GM12878 (cell line): ENCODE data around the gene NFYC. TPM values are rescaled to one million over a fixed set of nuclear protein-coding genes. Genes with fewer than 3 reads are reported as not detected.

Experiments
- ATAC-seq: fragments of 200-7000 bp; cut with Tn5 transposase; 3 replicates; pipeline ENCODE4 v1.9.1; 2020; ENCODE audit warnings: mild to moderate bottlenecking, moderate library complexity
- BruUV-seq: library from RNA; stranded (reverse); fragments of 400-500 nt; replicated peaks from 2 replicates; lab custom pipeline; 2021; lab: Mats Ljungman, UMichigan
- CTCF ChIA-PET: fragments of 300-600 bp; sonication (Branson Sonifier 250); formaldehyde crosslinking; extraction: SDS; loops from one replicate; lab custom pipeline; 2021; ENCODE audit warnings: inconsistent platforms; lab: Yijun Ruan, JAX
- POLR2A ChIA-PET: fragments of 350-600 bp; formaldehyde crosslinking; extraction: SDS; loops from one replicate; lab custom pipeline; 2021; ENCODE audit warnings: inconsistent platforms; lab: Charles Lee
- RAD21 ChIA-PET: fragments of 300-600 bp; sonication (Branson Sonifier 250); formaldehyde crosslinking; loops from one replicate; lab custom pipeline; 2023; ENCODE audit warnings: antibody characterized with exemption; ENCODE audit not compliant: unreplicated experiment; lab: Charles Lee
- SMC1A ChIA-PET: fragments of 300-600 bp; sonication (Branson Sonifier 250); formaldehyde crosslinking; loops from one replicate; lab custom pipeline; 2023; ENCODE audit not compliant: unreplicated experiment, uncharacterized antibody; lab: Charles Lee
- DNase-seq: peaks from one replicate; pipeline ENCODE4 v3.0.0-alpha.2; 2011; ENCODE audit warnings: low read depth, low spot score
- FAIRE-seq: peaks from 3 replicates; lab custom pipeline; 2011; peaks lifted over from hg19 to GRCh38; lab: Jason Lieb, UNC
- H2AFZ ChIP-seq: 2 replicates; pipeline ENCODE4 v1.6.0; 2011; ENCODE audit warnings: low read depth, low read length, control low read depth; ENCODE audit not compliant: control insufficient read depth
- H3K27ac ChIP-seq: 2 replicates; pipeline ENCODE4 v1.5.1; 2011; ENCODE audit warnings: control low read depth; ENCODE audit not compliant: control insufficient read depth, insufficient read depth
- H3K27me3 ChIP-seq, 2 experiments: replicated peaks in 1 of 2; 2 replicates each; pipeline versions ENCODE4 v1.6.0 to v1.6.1; 2011; ENCODE audit warnings: low read length in 1 of 2; ENCODE audit not compliant: control insufficient read depth in 2 of 2, insufficient read depth in 2 of 2
- H3K36me3 ChIP-seq, 2 experiments: 2 replicates each; pipeline ENCODE4 v1.5.1; 2011; ENCODE audit warnings: low read length in 1 of 2; ENCODE audit not compliant: control insufficient read depth in 2 of 2, insufficient read depth in 2 of 2
- H3K4me1 ChIP-seq: 2 replicates; pipeline ENCODE4 v1.6.1; 2011; ENCODE audit warnings: mild to moderate bottlenecking, low read length, moderate library complexity, mixed read lengths; ENCODE audit not compliant: control insufficient read depth, insufficient read depth
- H3K4me2 ChIP-seq: 2 replicates; pipeline ENCODE4 v1.6.0; 2011; ENCODE audit warnings: control low read depth; ENCODE audit not compliant: control insufficient read depth, insufficient read depth
- H3K4me3 ChIP-seq: fragments of 200-600 bp; sonication (generic); 2 replicates; pipeline ENCODE4 v1.5.1; 2016
- H3K79me2 ChIP-seq: 2 replicates; pipeline ENCODE4 v1.6.0; 2011; ENCODE audit warnings: low read length; ENCODE audit not compliant: control insufficient read depth, insufficient read depth
- H3K9ac ChIP-seq: 2 replicates; pipeline ENCODE4 v1.8.0; 2011; ENCODE audit warnings: low read length, control low read depth, mixed read lengths; ENCODE audit not compliant: control insufficient read depth, insufficient read depth
- H3K9me3 ChIP-seq: replicated peaks from 3 replicates; pipeline ENCODE4 v1.5.1; 2011; ENCODE audit warnings: mild to moderate bottlenecking, low read length; ENCODE audit not compliant: control insufficient read depth, insufficient read depth
- H4K20me1 ChIP-seq: 2 replicates; pipeline ENCODE4 v1.6.0; 2011; ENCODE audit not compliant: control insufficient read depth, insufficient read depth
- CEBPB ChIP-seq, 2 experiments: fragments of 150-350 bp in 1 of 2; IDR thresholded peaks; 2 replicates each; pipeline ENCODE4 v1.6.1; 2012 to 2014; ENCODE audit warnings: low read depth in 2 of 2, low read length in 2 of 2, borderline replicate concordance in 1 of 2, inconsistent platforms in 1 of 2
- CREM ChIP-seq: IDR thresholded peaks from 2 replicates; pipeline ENCODE4 v1.6.1; 2014; ENCODE audit warnings: antibody characterized with exemption, low read depth
- IKZF1 ChIP-seq: fragments of 450-650 bp; conservative IDR thresholded peaks from 2 replicates; pipeline ENCODE4 v1.6.1; 2017; ENCODE audit warnings: antibody characterized with exemption, mild to moderate bottlenecking
- MEF2A ChIP-seq: IDR thresholded peaks from 2 replicates; pipeline ENCODE4 v1.6.1; 2011; ENCODE audit warnings: low read depth, mild to moderate bottlenecking, low read length, moderate library complexity; ENCODE audit not compliant: insufficient read depth
- MLLT1 ChIP-seq: fragments of 450-650 bp; IDR thresholded peaks from 2 replicates; pipeline ENCODE4 v1.6.1; 2016; ENCODE audit warnings: mild to moderate bottlenecking
- MTA3 ChIP-seq: IDR thresholded peaks from 2 replicates; pipeline ENCODE4 v1.6.1; 2012; ENCODE audit warnings: low read length, inconsistent platforms, borderline replicate concordance
- NRF1 ChIP-seq: conservative IDR thresholded peaks from 2 replicates; pipeline ENCODE4 v1.6.1; 2011; ENCODE audit warnings: mild to moderate bottlenecking, low read depth, low read length, improper control_type of control experiment
- PRDM15 ChIP-seq: fragments of 450-650 bp; formaldehyde crosslinking; IDR thresholded peaks from 2 replicates; pipeline ENCODE4 v1.4.0; 2020; ENCODE audit warnings: mild to moderate bottlenecking, moderate library complexity
- RAD51 ChIP-seq: fragments of 450-650 bp; IDR thresholded peaks from 2 replicates; pipeline ENCODE4 v1.6.1; 2016; ENCODE audit warnings: moderate library complexity, mild to moderate bottlenecking, inconsistent platforms
- RUNX3 ChIP-seq: IDR thresholded peaks from 2 replicates; pipeline ENCODE4 v1.6.1; 2012; ENCODE audit warnings: low read length, inconsistent platforms
- ZBTB4 ChIP-seq: fragments of 450-650 bp; formaldehyde crosslinking; IDR thresholded peaks from 2 replicates; pipeline ENCODE4 v1.4.0; 2022; ENCODE audit warnings: mild to moderate bottlenecking, moderate library complexity
- ZNF24 ChIP-seq: fragments of 450-650 bp; IDR thresholded peaks from 2 replicates; pipeline ENCODE4 v1.6.1; 2017; ENCODE audit warnings: antibody characterized with exemption, mild to moderate bottlenecking
- WGBS: methylation state at CpG from one replicate; pipeline ENCODE4 v1.1.6; 2016; ENCODE audit warnings: low lambda C conversion rate; ENCODE audit not compliant: insufficient replicate concordance, insufficient coverage; ENCODE audit errors: missing lambda C conversion rate; 5-methylcytosine and 5-hydroxymethylcytosine counted together
- in situ Hi-C: fragments of 300-500 bp; cut with MboI; formaldehyde crosslinking; loops from 9 replicates; pipeline ENCODE4 v1.14.3; 2018; ENCODE audit warnings: mixed read lengths
- intact Hi-C: fragments of 100-400 bp; cut with micrococcal nuclease; formaldehyde crosslinking; loops from one replicate; pipeline ENCODE4 v1.14.2; 2022; ENCODE audit not compliant: unreplicated experiment
- polyA plus RNA-seq, 11 experiments: library from polyadenylated mRNA; depleted of rRNA in 4 of 11; unstranded in 6 of 11; stranded (reverse) in 5 of 11; fragments of >200 nt; fragmentation: Nextera tagmentation in 4 of 11; fragmentation: Illumina TruSeq in 1 of 11; extraction: Ambion mirVana in 4 of 11; extraction: Trizol in 1 of 11; gene quantifications; 1 replicate in 1 of 11; 2 replicates in 10 of 11; pipeline versions ENCODE4 v1.2.1 to v1.2.3, GENCODE V29; 2011 to 2016; ENCODE audit warnings: inconsistent platforms in 2 of 11, missing spikeins in 2 of 11, low read depth in 1 of 11
- total RNA-seq, 4 experiments: library from RNA; depleted of rRNA in 3 of 4; stranded (reverse); fragments of >200 nt in 3 of 4; fragmentation: Illumina TruSeq in 1 of 4; extraction: Trizol in 1 of 4; gene quantifications; 2 replicates each; pipeline versions ENCODE4 v1.2.1 to v1.2.3, GENCODE V29; 2013 to 2021

Gene NFYC
- total and polyA plus RNA-seq, 10 of the 15 experiments (the other 5 are each of a cell fraction or from before 2014, with no cell fraction given) = 4.3 to 84.2 (median 58.3) TPM

GRCh38 chr1:40732756-40733301, 41.3 kb downstream of the NFYC start (continued):
- TF ChIP-seq ZNF24 (no peak), MLLT1 (no peak), RAD51 (no peak), PRDM15 (CRISPR knock-in tag) (no peak)

- CTCF ChIA-PET = interaction anchor here (0.5 to 0.8 kb wide), 2 partner anchors 12 to 18 kb away, joined by 3 read pairs; no protein-coding TSS in a partner anchor
- no peak for DNase-seq
- RAD21 ChIA-PET = no interaction called here
- Histone ChIP-seq H2AFZ (no peak overlapping the region), H3K36me3 (peaks cover 3 to 12% of the 10 kb centered on the region in 2 experiments; a peak in 1 of 4 replicates), H3K4me2 (no peak overlapping the region), H3K4me1 (no peaks in the 10 kb centered on the region), H3K4me3 (no peak overlapping the region), H4K20me1 (no peaks in the 10 kb centered on the region), H3K27ac (no peak overlapping the region), H3K9ac (no peak overlapping the region), H3K79me2 (peaks cover 45% of the 10 kb centered on the region), H3K27me3 (no peaks in the 10 kb centered on the region), H3K9me3 (no peaks in the 10 kb centered on the region)
- ATAC-seq = no peak
- in situ Hi-C loops (no loop called here), intact Hi-C loops (no loop called here)
- SMC1A ChIA-PET = interaction anchor here (1.0 to 2.8 kb wide), 3 partner anchors 12 to 34 kb away, joined by 3 to 10 read pairs (median 5); no protein-coding TSS in a partner anchor
- FAIRE-seq = no peak
- POLR2A ChIA-PET = interaction anchor here (0.6 kb wide), 1 partner anchor 107 kb away, joined by 4 read pairs; no protein-coding TSS in a partner anchor
- WGBS = 96% methylated on average over 8 of the region's 8 CpGs
- TSS peak; percentile 9 for BruUV-seq
- TF ChIP-seq RUNX3 (no peak), IKZF1 (no peak), CREM (no peak), NRF1 (no peak), CEBPB (IDR thresholded peaks at IDR 0.05; ENCODE audit: borderline replicate concordance in 1 of 2, low read depth in 2 of 2, low read length in 2 of 2) (no peak), ZBTB4 (no peak), MTA3 (no peak), MEF2A (no peak)
Observed at GRCh38 chr1:40734882-40735628, 43.6 kb downstream of the NFYC start.
